ENCODE measurements around the gene BCL6. TPM values are rescaled to one million over a fixed set of nuclear protein-coding genes. Genes with fewer than 3 reads are reported as not detected.

The BCL6 gene
- total RNA-seq, 2 experiments from 2014 or later = 41.4 to 51.3 TPM

- H3K27me3 Mint-ChIP-seq = no peaks in the 10 kb centered on the region
- POLR2A ChIA-PET = no interaction called here
- H3K27ac Mint-ChIP-seq = no peak overlapping the region
- H3K9me3 Mint-ChIP-seq = no peaks in the 10 kb centered on the region
- CTCF ChIA-PET = no interaction called here
- H3K4me3 Mint-ChIP-seq = no peak overlapping the region
- intact Hi-C loops (cut with micrococcal nuclease) = loop anchor here (10.0 kb wide), 2 partner anchors 199 to 1139 kb away; no protein-coding TSS in a partner anchor
- no peaks in the 10 kb centered on the region for H3K36me3 Mint-ChIP-seq
- DNase-seq = no peak
- H3K4me1 Mint-ChIP-seq (ENCODE audit: low read depth) = peaks cover 47% of the 10 kb centered on the region
These were observed 30.3 kb upstream of the BCL6 start for GRCh38 chr3:187775549-187775948.

- ChIA-PET POLR2A (no interaction called here), CTCF (no interaction called here)
- Mint-ChIP-seq H3K9me3 (no peaks in the 10 kb centered on the region), H3K4me3 (no peak overlapping the region), H3K36me3 (no peaks in the 10 kb centered on the region), H3K4me1 (ENCODE audit: low read depth) (peaks cover 51% of the 10 kb centered on the region), H3K27me3 (no peaks in the 10 kb centered on the region), H3K27ac (peak overlapping the region; percentile 10)
- intact Hi-C loops (cut with micrococcal nuclease) = loop anchor here (10.0 kb wide), 2 partner anchors 201 to 1141 kb away; no protein-coding TSS in a partner anchor
- DNase-seq = no peak
These were observed 29.0 kb upstream of the BCL6 start for GRCh38 chr3:187774185-187774789.

GRCh38 chr3:187773233-187774184 is 28.2 kb upstream of the BCL6 start:
- Mint-ChIP-seq H3K36me3 (no peaks in the 10 kb centered on the region), H3K27ac (no peak overlapping the region), H3K9me3 (no peaks in the 10 kb centered on the region), H3K27me3 (no peaks in the 10 kb centered on the region), H3K4me1 (ENCODE audit: low read depth) (peaks cover 52% of the 10 kb centered on the region), H3K4me3 (no peak overlapping the region)
- intact Hi-C loops (cut with micrococcal nuclease) = loop anchor here (10.0 kb wide), 2 partner anchors 201 to 1141 kb away; no protein-coding TSS in a partner anchor
- ChIA-PET CTCF (no interaction called here), POLR2A (no interaction called here)
- no peak for DNase-seq

- intact Hi-C loops (cut with micrococcal nuclease) = loop anchor here (1.0 to 10.0 kb wide), 7 partner anchors 8 to 1145 kb away; no protein-coding TSS in a partner anchor
- H3K27me3 Mint-ChIP-seq = no peaks in the 10 kb centered on the region
- peaks cover 3% of the 10 kb centered on the region for H3K36me3 Mint-ChIP-seq
- H3K9me3 Mint-ChIP-seq = no peaks in the 10 kb centered on the region
- H3K4me1 Mint-ChIP-seq (ENCODE audit: low read depth) = peaks cover 43% of the 10 kb centered on the region
- peak; percentile 63 for DNase-seq
- H3K4me3 Mint-ChIP-seq = peak overlapping the region; percentile 20
- ChIA-PET POLR2A (interaction anchor here (0.6 to 2.7 kb wide), 7 partner anchors 13 to 514 kb away, joined by 3 to 7 read pairs (median 4); partner anchors contain the start of gene BCL6), CTCF (interaction anchor here (1.2 to 1.8 kb wide), 4 partner anchors 23 to 204 kb away, joined by 3 to 6 read pairs (median 5); no protein-coding TSS in a partner anchor)
- H3K27ac Mint-ChIP-seq = peak overlapping the region; percentile 73
These were observed 25.0 kb upstream of the BCL6 start for GRCh38 chr3:187770224-187770623.

- ChIA-PET CTCF (interaction anchor here (1.2 to 1.8 kb wide), 4 partner anchors 22 to 204 kb away, joined by 3 to 6 read pairs (median 5); no protein-coding TSS in a partner anchor), POLR2A (interaction anchor here (1.1 to 2.7 kb wide), 5 partner anchors 14 to 515 kb away, joined by 3 to 7 read pairs (median 4); partner anchors contain the start of gene BCL6)
- H3K36me3 Mint-ChIP-seq = peaks cover 3% of the 10 kb centered on the region
- H3K4me1 Mint-ChIP-seq (ENCODE audit: low read depth) = peaks cover 47% of the 10 kb centered on the region
- no peaks in the 10 kb centered on the region for H3K27me3 Mint-ChIP-seq
- intact Hi-C loops (cut with micrococcal nuclease) = loop anchor here (1.0 to 10.0 kb wide), 7 partner anchors 9 to 1145 kb away; no protein-coding TSS in a partner anchor
- H3K9me3 Mint-ChIP-seq = no peaks in the 10 kb centered on the region
- H3K4me3 Mint-ChIP-seq = peak overlapping the region; percentile 20
- no peak for DNase-seq
- H3K27ac Mint-ChIP-seq = peak overlapping the region; percentile 73
These were observed 24.5 kb upstream of the BCL6 start for GRCh38 chr3:187769771-187770170.

- ChIA-PET CTCF (interaction anchor here (0.7 kb wide), 1 partner anchor 12 kb away, joined by 3 read pairs; no protein-coding TSS in a partner anchor), POLR2A (no interaction called here)
- peaks cover 40% of the 10 kb centered on the region for H3K4me1 Mint-ChIP-seq (ENCODE audit: low read depth)
- intact Hi-C loops (cut with micrococcal nuclease) = no loop called here
- no peak overlapping the region for H3K4me3 Mint-ChIP-seq
- no peak overlapping the region for H3K27ac Mint-ChIP-seq
- H3K36me3 Mint-ChIP-seq = peaks cover 3% of the 10 kb centered on the region
- no peaks in the 10 kb centered on the region for H3K9me3 Mint-ChIP-seq
- no peaks in the 10 kb centered on the region for H3K27me3 Mint-ChIP-seq
- DNase-seq = no peak
These were observed 22.2 kb upstream of the BCL6 start for GRCh38 chr3:187767266-187768012.

- no peaks in the 10 kb centered on the region for H3K27me3 Mint-ChIP-seq
- intact Hi-C loops (cut with micrococcal nuclease) = no loop called here
- DNase-seq = peak; percentile 20
- ChIA-PET CTCF (no interaction called here), POLR2A (no interaction called here)
- H3K4me3 Mint-ChIP-seq = no peak overlapping the region
- H3K27ac Mint-ChIP-seq = no peak overlapping the region
- no peaks in the 10 kb centered on the region for H3K9me3 Mint-ChIP-seq
- peaks cover 3% of the 10 kb centered on the region for H3K36me3 Mint-ChIP-seq
- H3K4me1 Mint-ChIP-seq (ENCODE audit: low read depth) = peaks cover 38% of the 10 kb centered on the region
These were observed 20.1 kb upstream of the BCL6 start for GRCh38 chr3:187765342-187765741.

- DNase-seq = no peak
- Mint-ChIP-seq H3K27me3 (peaks cover 2% of the 10 kb centered on the region), H3K4me3 (no peak overlapping the region), H3K9me3 (no peaks in the 10 kb centered on the region), H3K27ac (no peak overlapping the region), H3K36me3 (peaks cover 3% of the 10 kb centered on the region), H3K4me1 (ENCODE audit: low read depth) (peaks cover 25% of the 10 kb centered on the region)
- intact Hi-C loops (cut with micrococcal nuclease) = no loop called here
- ChIA-PET POLR2A (no interaction called here), CTCF (interaction anchor here (0.8 kb wide), 1 partner anchor 1192 kb away, joined by 3 read pairs; no protein-coding TSS in a partner anchor)
These were observed 18.8 kb upstream of the BCL6 start for GRCh38 chr3:187763850-187764648.

GRCh38 chr3:187762792-187763191 is 17.5 kb upstream of the BCL6 start:
- Mint-ChIP-seq H3K36me3 (peaks cover 3% of the 10 kb centered on the region), H3K9me3 (no peaks in the 10 kb centered on the region), H3K4me3 (no peak overlapping the region), H3K27ac (no peak overlapping the region), H3K27me3 (peaks cover 2% of the 10 kb centered on the region), H3K4me1 (ENCODE audit: low read depth) (peaks cover 21% of the 10 kb centered on the region)
- intact Hi-C loops (cut with micrococcal nuclease) = no loop called here
- CTCF ChIA-PET = interaction anchor here (0.8 kb wide), 1 partner anchor 22 kb away, joined by 3 read pairs; no protein-coding TSS in a partner anchor
- no peak for DNase-seq
- POLR2A ChIA-PET = no interaction called here

- Mint-ChIP-seq H3K4me3 (no peak overlapping the region), H3K27me3 (peaks cover 2% of the 10 kb centered on the region), H3K27ac (no peak overlapping the region), H3K9me3 (no peaks in the 10 kb centered on the region), H3K36me3 (no peaks in the 10 kb centered on the region), H3K4me1 (ENCODE audit: low read depth) (peaks cover 12% of the 10 kb centered on the region)
- ChIA-PET CTCF (interaction anchor here (0.8 kb wide), 1 partner anchor 12 kb away, joined by 3 read pairs; no protein-coding TSS in a partner anchor), POLR2A (interaction anchor here (1.6 kb wide), 1 partner anchor 12 kb away, joined by 4 read pairs; no protein-coding TSS in a partner anchor)
- no peak for DNase-seq
- intact Hi-C loops (cut with micrococcal nuclease) = no loop called here
These were observed 14.3 kb upstream of the BCL6 start for GRCh38 chr3:187759601-187760000.
